ENCODE measurements around the gene ZP1. TPM values are rescaled to one million over a fixed set of nuclear protein-coding genes. Genes with fewer than 3 reads are reported as not detected.

The ZP1 gene
- total RNA-seq, 1 donor from 2014 or later: not detected

GRCh38 chr11:60858731-60859464 lies 8.4 kb upstream of the ZP1 start:
- DNase-seq (ENCODE audit: low read depth): no peak

GRCh38 chr11:60859616-60860250 lies 7.6 kb upstream of the ZP1 start:
- no peak for DNase-seq (ENCODE audit: low read depth)

- DNase-seq (ENCODE audit: low read depth): peak; percentile 47
Measured at GRCh38 chr11:60860943-60861342, 6.4 kb upstream of the ZP1 start.

- no peak for DNase-seq (ENCODE audit: low read depth)
Measured at GRCh38 chr11:60862171-60862570, 5.2 kb upstream of the ZP1 start.

GRCh38 chr11:60863550-60864521 lies 3.5 kb upstream of the ZP1 start:
- no peak for DNase-seq (ENCODE audit: low read depth)

GRCh38 chr11:60864856-60865513 lies 2.4 kb upstream of the ZP1 start:
- no peak for DNase-seq (ENCODE audit: low read depth)

GRCh38 chr11:60867871-60868681 lies 734 bp downstream of the ZP1 start:
- no peak for DNase-seq (ENCODE audit: low read depth)

- DNase-seq (ENCODE audit: low read depth): no peak
Measured at GRCh38 chr11:60868682-60869450, 1.5 kb downstream of the ZP1 start.

- no peak for DNase-seq (ENCODE audit: low read depth)
Measured at GRCh38 chr11:60869451-60869825, 2.1 kb downstream of the ZP1 start.

- no peak for DNase-seq (ENCODE audit: low read depth)
Measured at GRCh38 chr11:60870276-60870675, 2.9 kb downstream of the ZP1 start.

- no peak for DNase-seq (ENCODE audit: low read depth)
Measured at GRCh38 chr11:60870733-60871377, 3.5 kb downstream of the ZP1 start.

GRCh38 chr11:60871378-60872061 lies 4.2 kb downstream of the ZP1 start:
- DNase-seq (ENCODE audit: low read depth): peak; percentile 35

- DNase-seq (ENCODE audit: low read depth): peak; percentile 49
Measured at GRCh38 chr11:60872124-60872960, 5.0 kb downstream of the ZP1 start.

GRCh38 chr11:60872961-60873524 lies 5.7 kb downstream of the ZP1 start:
- no peak for DNase-seq (ENCODE audit: low read depth)

GRCh38 chr11:60873533-60873932 lies 6.2 kb downstream of the ZP1 start:
- no peak for DNase-seq (ENCODE audit: low read depth)

GRCh38 chr11:60874421-60875365 lies 7.4 kb downstream of the ZP1 start:
- no peak for DNase-seq (ENCODE audit: low read depth)
